ENCODE data around the gene PRIMA1.

The PRIMA1 gene

GRCh38 chr14:93706360-93706955 lies 81.8 kb downstream of the PRIMA1 start:
- no peak for TF ChIP-seq CTCF (IDR thresholded peaks at IDR 0.05; ENCODE audit: low read depth, low read length)
- H3K27ac ChIP-seq, result no peak overlapping the region
- H3K9me3 ChIP-seq (ENCODE audit: severe bottlenecking), result no peaks in the 10 kb centered on the region
- DNase-seq, result no peak
- no peaks in the 10 kb centered on the region for H3K36me3 ChIP-seq
- no peak overlapping the region for H3K4me3 ChIP-seq (ENCODE audit: low read depth, low read length)
- H3K27me3 ChIP-seq (ENCODE audit: insufficient read depth, low read depth, severe bottlenecking), result no peaks in the 10 kb centered on the region

GRCh38 chr14:93705513-93706156 lies 82.7 kb downstream of the PRIMA1 start:
- H3K36me3 ChIP-seq, result no peaks in the 10 kb centered on the region
- no peaks in the 10 kb centered on the region for H3K9me3 ChIP-seq (ENCODE audit: severe bottlenecking)
- no peak for TF ChIP-seq CTCF (IDR thresholded peaks at IDR 0.05; ENCODE audit: low read depth, low read length)
- no peak overlapping the region for H3K4me3 ChIP-seq (ENCODE audit: low read depth, low read length)
- no peak for DNase-seq
- H3K27me3 ChIP-seq (ENCODE audit: insufficient read depth, low read depth, severe bottlenecking), result no peaks in the 10 kb centered on the region
- no peak overlapping the region for H3K27ac ChIP-seq

- Histone ChIP-seq H3K4me3 (ENCODE audit: low read depth, low read length) (no peak overlapping the region), H3K27ac (no peak overlapping the region), H3K9me3 (ENCODE audit: severe bottlenecking) (no peaks in the 10 kb centered on the region), H3K36me3 (no peaks in the 10 kb centered on the region), H3K27me3 (ENCODE audit: insufficient read depth, low read depth, severe bottlenecking) (no peaks in the 10 kb centered on the region)
- no peak for DNase-seq
- no peak for TF ChIP-seq CTCF (IDR thresholded peaks at IDR 0.05; ENCODE audit: low read depth, low read length)
These were observed 84.3 kb downstream of the PRIMA1 start for GRCh38 chr14:93703941-93704340.

GRCh38 chr14:93702946-93703345 lies 85.3 kb downstream of the PRIMA1 start:
- Histone ChIP-seq H3K36me3 (no peaks in the 10 kb centered on the region), H3K9me3 (ENCODE audit: severe bottlenecking) (no peaks in the 10 kb centered on the region), H3K27ac (no peak overlapping the region), H3K27me3 (ENCODE audit: insufficient read depth, low read depth, severe bottlenecking) (no peaks in the 10 kb centered on the region), H3K4me3 (ENCODE audit: low read depth, low read length) (no peak overlapping the region)
- no peak for TF ChIP-seq CTCF (IDR thresholded peaks at IDR 0.05; ENCODE audit: low read depth, low read length)
- DNase-seq, result no peak

GRCh38 chr14:93701562-93701961 lies 86.7 kb downstream of the PRIMA1 start:
- DNase-seq, result no peak
- Histone ChIP-seq H3K27ac (no peak overlapping the region), H3K4me3 (ENCODE audit: low read depth, low read length) (no peak overlapping the region), H3K9me3 (ENCODE audit: severe bottlenecking) (no peaks in the 10 kb centered on the region), H3K36me3 (no peaks in the 10 kb centered on the region), H3K27me3 (ENCODE audit: insufficient read depth, low read depth, severe bottlenecking) (no peaks in the 10 kb centered on the region)
- TF ChIP-seq CTCF (IDR thresholded peaks at IDR 0.05; ENCODE audit: low read depth, low read length), result no peak

- Histone ChIP-seq H3K36me3 (no peaks in the 10 kb centered on the region), H3K4me3 (ENCODE audit: low read depth, low read length) (no peak overlapping the region), H3K27ac (no peak overlapping the region), H3K9me3 (ENCODE audit: severe bottlenecking) (no peaks in the 10 kb centered on the region), H3K27me3 (ENCODE audit: insufficient read depth, low read depth, severe bottlenecking) (no peaks in the 10 kb centered on the region)
- DNase-seq, result no peak
- no peak for TF ChIP-seq CTCF (IDR thresholded peaks at IDR 0.05; ENCODE audit: low read depth, low read length)
These were observed 87.4 kb downstream of the PRIMA1 start for GRCh38 chr14:93700928-93701327.
